HG02588 (cell line): ENCODE measurements around the gene ECE1.

Experiments
- ATAC-seq: cut with Tn5 transposase; IDR thresholded peaks from one replicate; pipeline ENCODE4 v1.9.1; 2021; ENCODE audit warnings: mild to moderate bottlenecking, moderate library complexity; ENCODE audit not compliant: unreplicated experiment

Gene ECE1

DNA sequence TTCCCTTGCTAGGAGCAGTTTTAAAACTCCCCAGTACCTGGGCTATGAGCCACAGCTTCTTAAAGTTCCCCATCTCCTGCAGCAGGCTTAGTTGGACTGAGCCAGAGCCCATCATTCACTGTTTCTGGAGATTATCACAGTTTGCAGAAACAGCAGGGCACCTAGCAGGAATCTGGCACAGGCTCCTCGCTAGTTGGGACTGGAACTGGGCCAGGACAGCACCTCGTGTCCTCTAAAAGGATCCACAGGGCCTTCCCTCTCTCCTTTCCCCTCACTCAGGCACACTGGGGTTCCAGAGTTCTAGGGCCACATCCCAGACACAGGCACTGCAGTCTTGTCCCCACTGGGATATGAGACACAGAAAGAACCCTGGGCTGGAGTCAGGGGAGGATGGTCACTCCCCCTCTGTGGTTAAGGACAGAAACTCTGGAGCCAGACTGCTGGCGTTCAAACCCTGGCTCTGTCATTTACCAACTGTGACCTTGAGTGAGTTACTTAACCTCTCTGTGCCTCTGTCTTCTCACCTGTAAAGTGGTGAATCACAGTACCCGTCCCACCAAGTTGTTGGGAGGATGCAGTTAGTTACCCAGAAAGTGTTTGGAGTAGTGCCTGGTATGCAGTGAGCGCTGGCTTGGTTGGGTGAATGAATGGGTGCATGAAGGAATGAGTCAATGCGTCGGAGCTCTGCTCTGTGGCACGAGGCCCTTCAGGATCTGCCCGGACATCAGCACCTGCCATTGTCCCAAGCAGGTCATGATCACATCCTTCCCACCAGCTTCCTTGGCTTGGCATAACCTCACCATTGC is 18.8 kb upstream of the ECE1 start:
- ATAC-seq, result no peak

DNA sequence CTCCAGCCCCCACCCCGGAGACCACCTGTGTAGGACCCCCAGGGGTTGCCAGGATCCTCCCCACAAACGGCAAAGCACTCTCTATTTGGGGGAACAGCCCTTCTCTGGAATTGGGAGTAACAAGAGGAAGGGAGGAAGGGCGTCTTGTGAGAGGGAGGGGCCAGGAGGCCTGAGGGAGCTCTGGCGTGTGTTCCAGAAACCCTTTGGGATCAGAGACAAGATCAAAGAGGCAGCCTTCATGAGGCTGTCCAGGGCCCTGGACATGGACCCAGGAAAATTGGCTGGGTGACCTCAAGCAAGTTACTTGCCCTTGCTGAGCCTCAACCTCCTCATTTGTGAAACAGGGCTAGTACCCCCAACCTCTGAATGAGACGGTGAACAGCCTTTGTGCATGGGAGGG is 18.1 kb upstream of the ECE1 start:
- ATAC-seq, result no peak

DNA sequence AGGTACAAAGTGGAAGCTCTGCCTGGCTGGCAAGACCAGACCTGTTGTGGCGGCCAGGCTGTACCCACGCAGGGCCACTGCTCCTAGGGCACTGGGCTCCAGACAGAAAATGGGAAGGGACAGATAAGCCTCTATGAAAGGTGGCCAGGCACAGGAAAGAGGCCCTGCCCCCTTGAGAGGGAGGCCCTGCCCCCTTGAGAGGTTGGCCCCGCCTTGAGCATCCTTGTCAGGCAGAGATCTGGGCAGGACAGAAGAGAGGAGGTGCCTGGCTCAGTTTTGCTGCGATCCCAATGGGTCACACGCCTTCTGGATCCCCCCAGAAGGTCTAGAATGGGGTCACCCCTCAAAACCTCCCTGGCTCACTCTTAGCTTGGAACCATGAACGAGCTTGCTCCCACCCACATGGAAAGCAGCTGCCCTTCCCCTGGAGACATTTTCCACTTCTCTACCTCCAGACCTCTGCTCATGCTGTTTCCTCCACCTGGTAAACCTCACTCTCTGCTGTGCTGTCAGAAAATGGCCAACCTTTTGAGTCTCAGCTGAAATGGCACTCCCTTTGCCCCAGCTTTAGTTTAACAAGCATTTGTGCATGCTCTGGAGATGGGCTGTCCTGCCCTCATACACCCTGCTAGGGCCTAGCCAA is 17.5 kb upstream of the ECE1 start:
- ATAC-seq, result no peak

DNA sequence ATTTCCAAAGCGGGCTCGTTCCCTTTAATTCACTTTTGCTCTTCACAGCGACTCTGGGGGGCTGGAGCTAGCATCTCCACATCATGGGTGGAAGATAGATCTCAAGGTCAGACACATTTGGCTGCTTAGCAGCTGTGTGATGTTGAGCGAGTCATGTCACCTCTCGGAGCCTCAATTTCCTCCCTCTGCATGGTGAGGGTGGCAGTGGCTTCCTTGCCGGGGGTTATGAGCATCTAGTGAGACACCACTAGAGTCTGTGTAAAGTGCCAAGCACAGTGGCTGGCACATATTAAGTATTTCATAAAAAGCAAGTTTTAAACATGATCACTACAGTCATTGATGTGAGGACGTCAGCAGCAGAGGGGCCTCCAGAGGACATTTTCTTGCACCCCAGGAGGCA is 16.9 kb upstream of the ECE1 start:
- ATAC-seq, result no peak

DNA sequence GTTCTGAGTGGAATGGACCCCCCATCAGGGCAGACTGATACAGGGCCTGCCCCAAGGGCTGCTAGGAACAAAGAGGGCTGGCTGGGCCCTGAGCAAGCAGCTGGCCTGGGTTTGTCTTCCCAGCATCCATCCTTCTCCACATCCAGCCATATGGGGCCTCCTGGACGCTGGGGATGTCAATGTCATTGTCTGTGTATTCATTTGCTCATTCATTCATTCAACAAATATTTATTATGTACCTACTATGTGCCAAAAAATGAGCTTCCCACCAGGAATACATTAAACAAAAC is 15.6 kb upstream of the ECE1 start:
- no peak for ATAC-seq

DNA sequence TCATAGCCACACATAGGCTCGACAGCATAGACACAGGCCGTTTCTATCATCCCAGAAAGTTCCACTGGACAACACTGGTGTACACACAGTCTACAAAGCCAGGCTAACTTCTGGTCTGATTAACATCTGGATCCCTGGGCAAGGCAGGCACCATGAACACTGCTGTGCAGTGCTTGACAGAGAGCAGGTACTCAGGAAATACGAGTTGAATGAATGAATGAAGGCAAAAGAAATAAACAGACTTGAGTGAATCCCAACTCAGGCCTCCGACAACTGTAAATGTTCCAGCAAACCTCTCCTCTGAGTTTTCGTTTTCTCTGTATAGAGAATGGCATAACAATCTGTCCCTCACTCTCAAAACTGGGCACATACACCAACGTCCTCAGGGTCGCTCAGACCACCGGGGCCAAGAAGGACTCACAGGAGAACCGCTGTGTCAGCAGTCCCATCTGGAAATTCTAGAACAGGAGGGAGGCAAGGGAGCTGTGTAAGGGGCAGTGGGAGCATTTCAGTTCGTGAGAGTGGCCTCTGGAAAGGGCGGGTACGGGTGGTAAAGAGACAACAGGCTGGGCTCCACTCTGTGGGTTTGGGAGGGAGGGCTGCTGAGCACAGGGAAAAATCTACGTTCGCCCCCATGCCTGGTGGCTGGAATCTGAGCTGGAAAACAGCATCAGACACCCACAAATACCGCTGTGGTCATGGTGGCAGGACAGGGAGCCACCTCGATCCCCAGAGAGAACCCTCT is 15.1 kb upstream of the ECE1 start:
- ATAC-seq, result no peak

DNA sequence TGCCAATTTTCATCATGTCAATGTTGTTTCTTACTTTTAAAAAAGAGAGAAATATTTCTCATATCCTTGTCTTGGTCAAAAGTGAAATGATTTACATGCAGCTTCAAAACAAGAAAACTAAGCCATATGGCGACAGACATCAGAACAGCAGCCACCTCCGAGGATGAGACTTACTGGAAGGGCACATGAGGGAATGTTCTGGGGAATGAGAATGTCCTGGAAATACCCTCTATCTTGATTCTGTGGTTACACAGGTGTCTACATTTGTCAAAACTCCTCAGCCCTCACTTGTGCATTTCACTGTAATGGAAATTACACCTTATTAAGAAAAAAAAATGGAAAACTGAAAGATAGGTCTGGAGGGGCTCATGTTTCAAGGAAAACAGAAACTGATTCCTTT is 14.2 kb upstream of the ECE1 start:
- no peak for ATAC-seq

DNA sequence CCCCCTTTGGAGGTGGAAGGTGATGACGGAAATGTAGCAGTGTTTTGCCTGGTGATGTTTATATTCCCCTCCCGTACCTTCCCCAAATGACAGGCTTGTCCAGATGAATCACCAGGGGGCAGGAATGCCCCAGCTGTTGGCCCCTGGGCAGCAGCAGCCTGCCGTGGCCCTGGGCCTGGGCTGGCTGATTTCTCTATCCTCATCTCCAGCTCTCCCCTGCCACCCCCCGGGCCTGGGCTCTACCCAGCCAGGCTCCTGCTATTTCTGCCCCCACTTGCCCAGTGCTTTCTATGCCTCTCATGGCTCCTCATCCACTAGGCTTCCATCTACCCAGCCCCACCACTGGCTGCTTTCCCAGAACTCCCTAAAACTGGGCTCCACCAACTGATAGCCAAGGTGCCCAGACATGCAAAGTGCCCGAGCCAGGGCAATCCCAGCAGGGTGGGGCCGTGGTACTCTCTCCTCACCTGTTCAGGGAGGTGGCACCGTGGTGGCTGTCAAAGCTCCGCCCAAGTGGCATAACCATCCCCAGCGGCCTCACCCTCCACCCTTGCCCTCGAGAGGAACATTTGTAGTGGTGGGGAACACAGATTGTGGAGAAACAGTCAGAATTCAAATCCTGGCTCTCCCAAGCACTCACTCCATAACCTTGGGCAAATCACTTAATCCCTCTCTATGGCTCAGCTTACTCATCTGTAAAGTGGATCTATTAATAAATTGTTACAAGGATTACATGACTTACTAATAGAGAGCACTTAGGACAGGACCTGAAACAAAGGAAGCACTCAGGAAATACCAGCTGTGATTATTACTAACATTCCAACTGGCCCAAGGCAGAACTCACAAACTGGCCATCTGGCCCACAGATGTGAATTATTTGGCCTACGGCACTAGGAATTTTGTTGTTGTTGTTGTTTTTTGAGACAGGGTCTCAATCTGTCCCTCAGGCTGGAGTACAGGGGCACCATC is 12.8 kb upstream of the ECE1 start:
- no peak for ATAC-seq

DNA sequence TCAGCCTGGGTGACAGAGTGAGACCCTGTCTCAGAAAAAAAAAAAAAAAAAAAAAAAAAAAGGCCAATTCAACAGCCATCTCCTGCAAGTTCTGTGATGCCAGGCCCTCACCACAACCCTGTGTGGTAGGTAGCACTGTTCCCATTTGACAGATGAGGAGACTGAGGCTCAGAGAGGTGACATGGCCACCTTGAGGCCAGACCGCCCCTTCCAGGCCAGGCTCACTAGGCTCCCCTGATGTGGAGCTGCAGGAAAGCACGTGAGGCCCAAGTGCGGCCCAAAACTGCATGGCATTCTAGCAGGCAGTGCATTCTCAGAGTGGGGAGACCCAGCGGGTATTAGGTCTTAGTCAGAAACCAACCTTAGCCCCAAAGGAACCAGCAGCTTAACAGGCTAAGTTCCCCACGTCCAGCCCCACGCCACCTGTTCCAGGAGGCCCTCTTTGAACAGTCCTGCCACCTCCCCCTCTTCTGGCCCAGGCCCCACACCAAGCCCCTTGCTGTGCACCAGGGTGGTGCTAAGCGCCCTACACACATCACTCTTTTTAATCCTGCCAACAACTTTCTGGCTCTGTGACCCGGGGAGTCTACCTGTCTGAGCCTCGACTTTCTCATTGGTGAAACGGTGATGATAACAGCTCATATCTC is 11.7 kb upstream of the ECE1 start:
- no peak for ATAC-seq

DNA sequence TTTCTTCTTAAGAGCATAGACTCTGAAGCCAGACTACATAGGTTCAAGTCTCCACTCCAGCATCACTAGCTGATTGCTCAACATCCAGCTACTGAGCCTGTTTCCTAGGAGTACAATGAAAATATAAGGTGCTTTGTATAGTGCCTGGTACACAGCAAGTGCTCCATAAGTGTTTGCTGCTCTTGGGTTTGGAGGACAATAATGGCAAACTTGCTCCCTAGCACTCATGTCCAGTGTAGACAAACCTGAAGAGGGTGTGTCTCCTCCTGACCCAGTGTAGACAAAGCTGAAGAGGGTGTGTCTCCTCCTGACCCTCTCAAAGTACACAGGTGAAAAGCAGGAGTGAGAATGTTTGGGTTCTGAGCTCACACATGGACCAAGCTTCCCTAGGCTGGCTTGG is 10.5 kb upstream of the ECE1 start:
- ATAC-seq, result no peak

DNA sequence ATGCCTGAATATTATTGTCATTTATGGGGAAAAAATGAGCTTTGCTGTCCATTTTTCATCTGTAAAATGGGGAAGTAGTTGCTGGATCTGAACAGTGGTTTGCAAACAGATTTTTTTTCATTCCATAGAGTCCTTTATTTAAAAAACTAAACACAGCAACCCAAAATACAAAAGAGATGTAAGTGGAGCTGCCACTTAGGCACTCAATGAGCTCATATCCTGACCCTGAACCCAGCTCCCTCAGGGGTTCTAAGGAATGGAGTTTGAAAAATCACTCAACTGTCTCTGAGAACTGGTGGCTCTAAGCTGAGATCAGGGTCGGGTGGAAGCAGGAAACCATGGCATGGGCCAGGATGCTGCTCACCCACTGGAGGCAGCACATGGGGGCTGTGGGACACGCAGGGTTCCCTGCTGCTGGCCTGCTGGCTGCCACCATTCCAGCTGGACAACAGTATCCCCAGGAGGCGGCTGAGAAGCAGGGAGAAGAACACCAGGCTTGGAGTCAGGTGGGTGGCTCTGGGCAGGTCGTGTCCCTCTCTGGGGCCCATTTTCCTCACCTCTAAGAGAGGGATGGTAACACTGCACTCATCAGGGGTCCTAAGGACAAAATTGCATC is 9.6 kb upstream of the ECE1 start:
- no peak for ATAC-seq

DNA sequence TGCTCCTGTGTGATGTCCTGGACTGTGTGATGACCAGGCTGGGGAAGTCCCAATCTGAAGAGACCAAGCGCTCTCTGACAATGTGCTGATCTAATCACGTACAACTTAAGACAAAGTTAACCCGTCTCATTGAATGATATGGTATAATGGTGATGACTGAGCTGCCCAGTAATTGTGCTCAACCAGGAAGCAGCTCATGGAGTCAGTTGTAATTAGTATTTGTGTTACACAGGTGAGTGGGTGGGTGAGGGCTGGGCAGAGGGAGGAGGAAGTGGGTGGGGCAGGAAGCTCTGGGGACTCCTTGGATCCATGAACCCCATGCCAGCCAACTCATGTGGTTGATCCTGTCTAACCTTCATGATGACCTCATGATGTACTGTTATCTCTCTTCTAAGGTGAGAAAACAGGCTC is 8.7 kb upstream of the ECE1 start:
- no peak for ATAC-seq

DNA sequence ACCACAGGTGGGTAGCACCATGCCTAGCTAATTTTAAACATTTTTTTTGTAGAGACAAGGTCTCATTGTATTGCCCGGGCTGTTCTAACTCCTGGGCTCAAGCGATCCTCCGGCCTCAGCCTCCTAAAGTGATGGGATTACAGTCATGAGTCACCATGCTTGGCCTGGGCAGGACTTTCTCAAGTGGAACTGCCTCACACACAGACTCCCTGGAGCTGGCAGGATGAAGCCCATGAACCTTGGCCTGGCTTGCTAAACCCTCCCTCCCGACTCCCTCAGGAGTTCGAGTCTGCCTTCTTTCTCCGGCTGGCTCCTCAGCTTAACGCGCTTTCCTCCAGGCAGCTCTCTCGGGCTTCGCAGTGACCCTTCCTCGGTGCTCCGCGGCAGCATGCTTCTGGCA is 7.7 kb upstream of the ECE1 start:
- ATAC-seq, result no peak

DNA sequence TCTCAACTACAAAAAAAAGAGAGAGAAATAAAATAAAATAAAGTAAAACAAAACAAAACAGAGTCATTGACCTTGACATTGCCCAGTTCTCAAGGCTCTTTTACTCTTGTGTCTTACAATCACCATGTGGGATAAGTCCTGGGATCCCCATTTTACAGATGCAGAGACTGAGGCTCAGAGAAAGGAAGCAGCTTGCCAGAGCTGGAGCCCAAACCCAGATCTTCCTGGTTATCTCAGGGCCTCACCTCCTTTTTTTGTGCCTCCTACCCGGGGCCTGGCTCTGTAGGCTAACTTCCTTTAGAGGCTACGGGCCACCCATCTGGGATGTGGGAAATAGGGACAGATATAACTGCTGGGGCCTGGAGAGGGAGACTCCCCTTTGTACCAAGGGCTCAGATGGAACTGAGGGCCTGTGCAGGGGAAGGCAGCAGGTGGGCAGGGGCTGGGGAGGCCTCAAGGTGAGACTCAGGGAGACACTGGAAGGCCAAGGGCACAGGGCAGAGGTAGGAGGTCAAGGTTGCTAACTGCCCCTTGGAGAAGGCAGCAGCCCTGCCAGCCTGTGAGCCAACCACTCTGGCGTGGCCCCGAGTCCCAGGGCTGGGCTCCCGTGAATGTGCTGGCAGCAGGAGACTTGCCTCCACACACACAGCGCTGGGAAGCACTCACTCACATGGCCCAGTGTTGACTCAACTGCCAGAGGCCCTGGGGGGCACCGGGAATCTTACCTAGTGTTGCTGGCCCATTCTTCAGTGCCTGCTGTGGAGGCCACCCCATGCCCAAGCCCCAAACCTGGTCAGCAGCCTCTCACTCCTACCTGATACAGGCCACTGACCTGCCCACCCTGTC is 6.5 kb upstream of the ECE1 start:
- no peak for ATAC-seq

DNA sequence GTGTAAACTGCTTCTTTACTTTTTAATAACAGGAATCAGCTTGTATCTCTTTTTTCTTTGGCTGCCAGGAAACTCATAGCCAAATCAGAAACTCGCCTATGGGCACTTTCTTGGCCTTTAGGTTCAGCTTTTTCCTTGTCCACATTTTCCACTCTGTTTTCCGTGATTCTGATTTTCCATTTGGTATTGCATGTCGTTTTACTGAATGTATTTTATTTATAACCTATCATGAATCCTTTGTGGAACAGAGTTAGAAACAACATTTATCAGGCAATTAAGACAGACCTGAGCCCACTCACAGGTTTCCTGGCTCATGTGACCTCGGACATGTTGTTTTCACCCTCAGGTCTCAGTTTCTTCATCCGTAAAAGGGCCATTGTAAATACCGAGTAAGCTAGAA is 5.3 kb upstream of the ECE1 start:
- no peak for ATAC-seq

DNA sequence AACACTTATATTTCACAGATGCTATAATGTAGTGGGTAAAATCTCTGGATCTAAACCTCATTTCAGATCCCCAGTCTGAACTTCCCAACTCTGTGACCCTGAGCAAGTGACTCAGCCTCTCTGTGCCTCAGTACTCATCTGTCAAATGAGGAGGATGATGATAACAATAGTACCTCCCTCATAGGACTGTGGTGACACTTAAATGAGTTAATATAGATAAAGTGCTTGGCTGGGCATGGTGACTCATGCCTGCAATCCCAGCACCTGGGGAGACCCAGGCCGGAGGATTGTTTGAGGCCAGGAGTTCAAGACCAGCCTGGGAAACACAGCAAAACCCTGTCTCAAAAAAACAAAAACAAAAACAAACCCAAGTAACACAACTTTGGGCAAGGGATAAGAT is 4.7 kb upstream of the ECE1 start:
- ATAC-seq, result no peak

DNA sequence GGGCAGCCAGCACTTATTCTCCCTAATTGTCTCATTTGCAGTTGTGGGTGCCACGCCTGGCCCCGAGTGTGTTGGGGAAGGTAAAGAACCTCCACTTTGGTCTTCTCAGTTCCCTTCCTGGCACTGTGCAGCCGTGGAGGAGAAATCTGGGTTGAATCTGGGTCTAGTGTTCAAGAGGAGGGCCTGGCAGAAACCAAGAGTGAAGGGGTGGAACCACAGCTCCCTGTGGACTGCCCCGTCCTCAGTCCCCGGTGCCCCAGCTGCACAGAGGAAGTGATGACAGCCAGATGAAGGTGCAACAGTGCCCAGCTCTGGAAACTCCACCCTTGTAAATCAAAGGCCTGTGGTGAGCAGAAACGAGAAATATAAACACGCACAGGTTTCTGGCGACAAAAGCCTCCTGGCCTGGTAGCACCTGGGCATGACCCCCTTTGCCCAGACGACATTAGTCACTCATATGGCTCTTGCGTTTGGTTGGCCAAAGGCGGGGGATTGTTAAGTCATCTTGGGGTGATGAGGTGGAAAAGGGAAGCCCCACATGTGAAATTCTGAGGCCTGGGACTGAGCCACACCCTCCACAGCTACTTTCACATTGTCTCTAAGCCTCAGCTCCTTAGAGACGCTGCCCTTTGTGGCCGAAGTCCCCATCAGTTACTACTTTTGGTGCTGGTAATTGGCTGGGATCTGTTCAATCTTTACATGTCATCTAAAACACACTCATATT is 4.2 kb upstream of the ECE1 start:
- peak; percentile 57 for ATAC-seq

DNA sequence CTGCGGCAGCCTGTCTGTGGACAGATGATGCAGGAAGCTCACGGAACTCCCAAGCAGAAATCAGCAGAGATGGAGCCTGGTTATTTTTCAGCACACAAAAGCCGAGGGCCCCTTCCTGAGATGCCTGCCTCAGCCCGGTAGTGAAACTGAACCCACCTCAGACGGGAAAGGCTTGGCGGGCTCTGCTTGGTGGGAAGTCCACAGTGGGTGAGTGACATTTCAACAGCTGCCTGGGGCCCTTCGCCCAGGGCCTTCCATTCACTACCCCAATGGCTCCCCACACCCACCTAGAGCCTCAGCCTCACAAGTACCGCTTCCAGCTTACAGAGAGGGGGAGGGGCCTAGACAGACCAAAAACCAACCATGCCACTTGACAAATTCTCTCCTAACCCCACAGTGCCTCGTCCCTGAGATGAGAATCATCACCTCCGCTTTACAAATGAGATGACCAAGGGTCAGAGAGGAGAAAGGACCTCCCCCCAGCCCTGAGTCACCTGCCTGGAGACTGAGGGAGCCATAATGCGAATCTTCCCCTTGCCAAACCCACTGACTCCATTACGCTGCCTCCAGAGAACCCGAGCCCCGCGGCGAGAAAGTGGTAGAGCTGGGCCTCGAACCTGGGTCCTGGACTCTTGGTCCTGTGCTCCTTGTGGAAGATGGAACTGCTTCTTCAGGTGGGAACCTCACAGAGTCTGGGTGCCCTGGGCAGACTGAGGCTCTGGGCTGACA is 3.4 kb upstream of the ECE1 start:
- ATAC-seq, result peak; percentile 26
